SJSA1 (cell line): ENCODE measurements around the gene MAP3K20. TPM values are rescaled to one million over a fixed set of nuclear protein-coding genes. Genes with fewer than 3 reads are reported as not detected.
"Not testable (repeated sequence)": the region's sequence is repeated elsewhere in the genome, so short reads cannot be mapped to it uniquely, and the experiment has no call there.

Experiments
- DNase-seq, 2 experiments: peaks; one replicate each; pipeline ENCODE4 v3.0.0-alpha.2; 2015 to 2020; ENCODE audit warnings: low spot score in 2 of 2, low read depth in 1 of 2
- H3K27ac ChIP-seq: fragments of 250-450 bp; sonication (Bioruptor Pico); 2 replicates; pipeline ENCODE4 v1.5.1; 2020; ENCODE audit warnings: mild to moderate bottlenecking, moderate library complexity
- H3K27me3 ChIP-seq: fragments of 250-450 bp; sonication (Bioruptor Pico); replicated peaks from 2 replicates; pipeline ENCODE4 v1.5.1; 2020; ENCODE audit warnings: mild to moderate bottlenecking, moderate library complexity
- H3K36me3 ChIP-seq: fragments of 250-450 bp; sonication (Bioruptor Pico); 2 replicates; pipeline ENCODE4 v1.5.1; 2020; ENCODE audit warnings: mild to moderate bottlenecking
- H3K4me1 ChIP-seq: fragments of 250-450 bp; sonication (Bioruptor Pico); replicated peaks from 2 replicates; pipeline ENCODE4 v1.6.1; 2021; ENCODE audit warnings: mild to moderate bottlenecking
- H3K4me3 ChIP-seq: fragments of 250-450 bp; sonication (Bioruptor Pico); 2 replicates; pipeline ENCODE4 v1.5.1; 2020; ENCODE audit warnings: mild to moderate bottlenecking
- H3K9me3 ChIP-seq: fragments of 250-450 bp; sonication (Bioruptor Pico); replicated peaks from 2 replicates; pipeline ENCODE4 v1.5.1; 2020; ENCODE audit warnings: mild to moderate bottlenecking
- total RNA-seq: library from RNA; depleted of rRNA; stranded (reverse); fragments of >200 nt; shearing (Covaris generic); gene quantifications from 2 replicates; pipeline ENCODE4 v1.2.3, GENCODE V29; 2014; rRNA removed

MAP3K20 gene
- 73.5 and 95.7 TPM in 2 replicates for total RNA-seq

DNA sequence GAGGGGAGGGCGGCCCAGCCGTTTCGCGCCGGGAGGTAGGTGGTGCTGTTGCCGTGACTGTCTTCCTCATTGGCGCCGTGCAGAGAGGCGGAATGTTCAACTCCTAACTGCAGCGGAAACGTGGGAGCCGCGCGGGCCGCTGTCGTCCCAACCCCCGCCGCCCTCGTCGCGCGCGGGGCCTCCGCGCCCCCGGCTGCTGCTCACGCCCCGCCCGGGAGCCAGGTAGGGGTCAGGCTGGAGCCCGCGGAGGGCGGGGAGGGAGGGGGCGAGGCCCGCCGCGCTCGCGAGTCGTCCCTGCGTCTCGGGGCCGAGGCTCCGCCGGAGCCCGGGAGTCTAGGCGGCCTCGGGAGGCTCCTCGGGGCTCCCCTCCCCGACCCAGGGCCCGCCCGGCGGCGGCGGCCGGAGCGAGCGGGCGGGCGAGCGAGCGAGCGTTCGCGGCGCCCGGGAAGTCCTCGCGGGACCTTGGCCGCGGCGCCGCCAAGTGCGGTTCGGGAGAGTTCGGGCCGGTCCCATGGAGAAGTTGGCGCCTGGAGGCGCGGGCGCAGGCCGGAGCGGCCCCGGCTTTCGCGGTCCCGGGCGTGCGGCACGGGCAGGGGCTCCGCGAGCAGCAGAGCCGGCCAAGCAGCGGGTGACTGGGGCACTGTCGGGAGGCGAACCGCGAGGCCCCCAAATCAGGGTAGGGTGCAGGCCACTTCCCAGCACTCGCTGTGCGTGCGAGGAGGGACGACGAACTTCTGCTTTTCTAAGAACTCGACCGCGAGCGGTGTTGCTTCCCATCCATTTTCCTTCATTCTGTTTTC, at the start of gene MAP3K20:
MAP3K20 (plus strand) TSS at position 66 of the 800 bp plus-strand sequence. CDS start 15,186 bp downstream, outside the sequence.
- Histone ChIP-seq H3K27me3 (no peaks in the 10 kb centered on the region), H3K9me3 (no peaks in the 10 kb centered on the region), H3K36me3 (peaks cover 11% of the 10 kb centered on the region), H3K27ac (peak within 1 kb of the TSS; percentile 94), H3K4me3 (peak within 1 kb of the TSS; percentile 93), H3K4me1 (peaks cover 45% of the 10 kb centered on the region)
- peak; percentile 73 to 76 for DNase-seq

- Histone ChIP-seq H3K9me3 (no peaks in the 10 kb centered on the region), H3K4me1 (peaks cover 21% of the 10 kb centered on the region), H3K27me3 (no peaks in the 10 kb centered on the region), H3K36me3 (no peaks in the 10 kb centered on the region), H3K27ac (no peak overlapping the region), H3K4me3 (no peak overlapping the region)
- no peak for DNase-seq
Observed at GRCh38 chr2:173026479-173026878, 49.2 kb upstream of the MAP3K20 start.

- DNase-seq, result peak; percentile 83 to 88
- no peak overlapping the region for H3K4me3 ChIP-seq
- no peaks in the 10 kb centered on the region for H3K36me3 ChIP-seq
- H3K9me3 ChIP-seq, result no peaks in the 10 kb centered on the region
- no peaks in the 10 kb centered on the region for H3K27me3 ChIP-seq
- peaks cover 21% of the 10 kb centered on the region for H3K4me1 ChIP-seq
- H3K27ac ChIP-seq, result peak overlapping the region; percentile 30
Observed at GRCh38 chr2:173027181-173028128, 48.2 kb upstream of the MAP3K20 start.

GRCh38 chr2:173028141-173028540, 47.5 kb upstream of the MAP3K20 start:
- DNase-seq, result no peak
- Histone ChIP-seq H3K9me3 (no peaks in the 10 kb centered on the region), H3K27ac (peak overlapping the region; percentile 30), H3K4me3 (no peak overlapping the region), H3K36me3 (no peaks in the 10 kb centered on the region), H3K4me1 (peaks cover 25% of the 10 kb centered on the region), H3K27me3 (no peaks in the 10 kb centered on the region)

DNA sequence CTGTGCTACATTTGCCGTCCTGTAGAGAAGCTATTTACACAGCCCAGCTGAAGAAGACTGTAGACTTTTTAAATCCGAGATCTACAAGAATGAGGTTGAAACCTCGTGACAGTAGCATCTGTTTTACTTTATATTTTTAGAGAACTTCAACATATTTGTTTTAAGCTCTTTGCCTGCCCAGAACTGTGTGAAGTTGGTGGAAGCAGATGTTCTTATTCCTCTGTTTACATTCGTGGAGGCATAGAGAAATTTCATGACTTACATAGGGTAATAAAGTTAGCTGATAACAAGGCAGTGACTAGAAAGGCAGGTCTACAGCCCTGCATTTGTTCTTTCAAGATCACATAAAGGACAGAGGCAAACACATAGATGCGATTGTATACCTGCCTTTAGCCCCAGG, 47.0 kb upstream of the MAP3K20 start:
- H3K27me3 ChIP-seq, result no peaks in the 10 kb centered on the region
- DNase-seq, result peak in 1 of 2 experiments; percentile 32
- H3K4me3 ChIP-seq, result no peak overlapping the region
- H3K9me3 ChIP-seq, result no peaks in the 10 kb centered on the region
- peaks cover 27% of the 10 kb centered on the region for H3K4me1 ChIP-seq
- no peaks in the 10 kb centered on the region for H3K36me3 ChIP-seq
- H3K27ac ChIP-seq, result peak overlapping the region; percentile 30

DNA sequence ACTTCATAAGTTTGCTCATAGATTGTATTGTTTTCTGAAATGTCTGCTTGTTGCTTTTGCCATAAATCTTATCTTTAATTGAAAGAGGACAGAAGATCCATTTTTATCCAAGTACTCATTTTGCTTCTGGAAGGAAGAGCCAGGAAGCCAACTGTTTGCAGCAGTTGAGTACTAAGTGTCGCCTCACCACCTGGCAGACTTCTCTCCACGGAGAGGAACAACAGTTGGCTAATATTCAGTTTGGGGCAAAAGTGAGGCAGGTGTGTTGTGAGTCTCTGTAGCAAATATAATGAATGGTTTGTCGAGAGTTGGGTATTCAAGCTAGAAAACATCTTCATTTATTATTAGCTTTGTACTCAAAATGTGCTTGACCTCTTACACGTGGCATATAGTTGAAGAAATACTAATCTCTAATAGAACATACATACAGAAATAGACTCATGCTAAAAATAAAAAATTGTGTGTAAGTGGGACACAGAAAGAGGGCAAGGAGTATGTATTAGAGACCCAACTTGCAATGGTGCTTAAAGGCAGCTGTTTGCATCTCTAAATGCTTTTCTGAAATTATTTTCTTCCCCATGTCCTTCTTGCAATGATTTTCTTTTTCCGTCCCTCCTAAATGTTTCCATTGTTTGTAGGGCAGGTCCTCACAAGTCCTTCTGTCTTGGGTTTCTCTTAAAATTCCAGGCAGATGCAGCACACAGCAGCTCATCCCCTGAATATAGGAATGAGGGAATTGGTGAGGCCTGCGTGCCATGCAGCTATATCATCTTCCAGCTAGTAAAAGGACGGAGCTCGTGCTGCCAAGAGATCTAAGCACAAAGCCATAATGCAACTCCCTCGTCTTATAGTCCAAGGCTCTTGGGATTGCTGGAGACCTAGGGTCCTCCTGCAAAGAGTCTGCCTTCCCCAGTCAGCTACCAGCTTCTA, 44.8 kb upstream of the MAP3K20 start:
- Histone ChIP-seq H3K36me3 (no peaks in the 10 kb centered on the region), H3K27me3 (no peaks in the 10 kb centered on the region), H3K9me3 (no peaks in the 10 kb centered on the region), H3K4me1 (peaks cover 27% of the 10 kb centered on the region), H3K4me3 (no peak overlapping the region), H3K27ac (no peak overlapping the region)
- DNase-seq, result no peak

GRCh38 chr2:173032032-173032431, 43.6 kb upstream of the MAP3K20 start:
- peaks cover 32% of the 10 kb centered on the region for H3K4me1 ChIP-seq
- DNase-seq, result no peak
- no peaks in the 10 kb centered on the region for H3K27me3 ChIP-seq
- H3K9me3 ChIP-seq, result no peaks in the 10 kb centered on the region
- H3K27ac ChIP-seq, result no peak overlapping the region
- no peak overlapping the region for H3K4me3 ChIP-seq
- no peaks in the 10 kb centered on the region for H3K36me3 ChIP-seq

DNA sequence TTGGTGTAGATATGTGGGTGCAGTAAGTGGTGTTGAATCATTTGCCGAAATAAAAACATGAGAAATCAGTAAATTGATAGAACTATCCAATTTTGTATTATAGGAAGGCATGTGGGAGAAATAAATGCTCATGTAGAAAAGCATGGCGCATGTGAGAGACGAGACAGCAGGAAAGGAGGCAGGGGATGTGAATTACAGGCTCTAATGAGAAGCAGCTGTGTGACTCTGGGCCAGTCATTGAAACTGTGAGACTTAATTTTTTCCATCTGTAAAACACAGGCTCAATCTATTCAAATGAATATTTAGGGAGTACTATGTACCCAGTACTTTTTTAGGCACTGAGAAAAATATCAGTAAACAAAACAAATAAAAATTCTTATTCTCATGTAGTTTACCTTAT, 42.6 kb upstream of the MAP3K20 start:
- H3K36me3 ChIP-seq, result no peaks in the 10 kb centered on the region
- no peak for DNase-seq
- no peak overlapping the region for H3K4me3 ChIP-seq
- H3K9me3 ChIP-seq, result no peaks in the 10 kb centered on the region
- H3K27ac ChIP-seq, result no peak overlapping the region
- no peaks in the 10 kb centered on the region for H3K27me3 ChIP-seq
- peaks cover 32% of the 10 kb centered on the region for H3K4me1 ChIP-seq

- no peak for DNase-seq
Observed at GRCh38 chr2:173034143-173034542, 41.5 kb upstream of the MAP3K20 start.

DNA sequence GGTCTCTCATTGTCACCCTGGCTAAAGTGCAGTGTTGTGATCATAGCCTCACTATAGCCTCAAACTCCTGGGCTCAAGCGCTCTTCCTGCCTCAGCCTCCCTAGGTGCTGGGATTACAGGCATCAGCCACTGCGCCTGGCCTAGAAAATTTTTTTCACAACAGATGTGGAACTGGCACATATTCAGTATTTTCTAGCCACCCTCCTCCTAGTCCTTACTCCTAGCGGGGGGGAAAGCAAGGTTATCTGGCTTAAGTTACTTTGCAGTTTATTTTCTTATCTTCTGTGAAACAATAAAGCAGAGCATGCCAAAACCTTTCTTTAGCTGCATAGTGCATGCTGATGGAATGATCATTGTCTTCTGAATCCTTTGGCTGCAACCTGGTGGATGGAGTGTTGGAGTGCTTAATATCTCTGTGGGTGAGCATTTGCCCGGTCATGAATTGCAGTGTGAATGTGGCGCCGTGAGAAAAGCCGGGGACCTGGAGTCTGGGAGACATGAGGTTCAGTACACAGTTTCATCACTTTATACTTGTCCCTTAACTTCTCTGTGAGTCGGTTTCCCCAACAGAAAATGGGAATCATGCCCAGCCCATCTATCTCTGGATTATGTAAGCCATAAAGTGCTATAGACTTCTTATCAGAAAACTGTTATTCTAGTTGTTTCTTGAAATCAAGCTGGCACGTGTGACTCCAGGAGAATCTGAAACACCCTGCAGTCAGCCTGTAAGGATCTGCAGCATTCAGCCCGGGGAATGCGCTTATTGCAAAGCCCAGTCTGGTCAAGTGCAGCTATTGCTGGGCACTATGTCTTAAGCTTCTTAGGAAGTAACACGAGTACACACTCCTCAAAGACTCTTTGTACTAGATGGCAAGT, 38.2 kb upstream of the MAP3K20 start:
- peak in 1 of 2 experiments; percentile 66 for DNase-seq
- H3K27me3 ChIP-seq, result no peaks in the 10 kb centered on the region
- no peak overlapping the region for H3K4me3 ChIP-seq

More at GRCh38 chr2:173034143-173034542, 41.5 kb upstream of the MAP3K20 start:
- H3K36me3 ChIP-seq, result no peaks in the 10 kb centered on the region
- no peaks in the 10 kb centered on the region for H3K9me3 ChIP-seq
- H3K27ac ChIP-seq, result no peak overlapping the region
- no peaks in the 10 kb centered on the region for H3K27me3 ChIP-seq
- peaks cover 25% of the 10 kb centered on the region for H3K4me1 ChIP-seq
- no peak overlapping the region for H3K4me3 ChIP-seq

DNA sequence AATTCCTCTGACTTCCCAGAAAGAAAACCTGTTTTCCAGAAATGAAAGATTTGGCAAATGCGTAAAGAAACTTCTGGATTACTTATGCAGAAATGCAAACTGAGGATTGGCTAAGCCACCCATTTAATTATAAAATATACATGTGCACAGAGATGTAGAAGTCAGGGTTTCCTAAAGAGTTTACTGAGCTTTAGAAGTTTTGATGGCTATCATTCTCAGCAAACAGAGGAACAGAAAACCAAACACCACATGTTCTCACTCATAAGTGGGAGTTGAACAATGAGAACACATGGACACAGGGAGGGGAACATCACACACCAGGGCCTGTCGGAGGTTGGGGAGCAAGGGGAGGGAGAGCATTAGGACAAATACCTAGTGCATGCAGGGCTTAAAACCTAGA, 37.4 kb upstream of the MAP3K20 start:
- not testable (repeated sequence) for H3K36me3 ChIP-seq, DNase-seq, H3K9me3 ChIP-seq, H3K27me3 ChIP-seq, H3K27ac ChIP-seq, H3K4me3 ChIP-seq
- peaks cover 19% of the 10 kb centered on the region for H3K4me1 ChIP-seq

More for the DNA sequence above, 38.2 kb upstream of the MAP3K20 start:
- H3K27ac ChIP-seq, result peak overlapping the region; percentile 32
- H3K36me3 ChIP-seq, result no peaks in the 10 kb centered on the region
- H3K9me3 ChIP-seq, result no peaks in the 10 kb centered on the region
- peaks cover 25% of the 10 kb centered on the region for H3K4me1 ChIP-seq

GRCh38 chr2:173040729-173041128, 34.9 kb upstream of the MAP3K20 start:
- no peak overlapping the region for H3K27ac ChIP-seq
- H3K9me3 ChIP-seq, result no peaks in the 10 kb centered on the region
- no peak overlapping the region for H3K4me3 ChIP-seq
- H3K27me3 ChIP-seq, result no peaks in the 10 kb centered on the region
- DNase-seq, result no peak
- H3K4me1 ChIP-seq, result peaks cover 26% of the 10 kb centered on the region
- H3K36me3 ChIP-seq, result no peaks in the 10 kb centered on the region
